Measurements from ENCODE around the gene PSENEN. TPM values are rescaled to one million over a fixed set of nuclear protein-coding genes. Genes with fewer than 3 reads are reported as not detected.

Gene PSENEN
- total and polyA plus RNA-seq, 9 of the 15 experiments (the other 6 are each of a cell fraction or from before 2014, with no cell fraction given), result 34.5 to 299 (median 61.1) TPM

DNA sequence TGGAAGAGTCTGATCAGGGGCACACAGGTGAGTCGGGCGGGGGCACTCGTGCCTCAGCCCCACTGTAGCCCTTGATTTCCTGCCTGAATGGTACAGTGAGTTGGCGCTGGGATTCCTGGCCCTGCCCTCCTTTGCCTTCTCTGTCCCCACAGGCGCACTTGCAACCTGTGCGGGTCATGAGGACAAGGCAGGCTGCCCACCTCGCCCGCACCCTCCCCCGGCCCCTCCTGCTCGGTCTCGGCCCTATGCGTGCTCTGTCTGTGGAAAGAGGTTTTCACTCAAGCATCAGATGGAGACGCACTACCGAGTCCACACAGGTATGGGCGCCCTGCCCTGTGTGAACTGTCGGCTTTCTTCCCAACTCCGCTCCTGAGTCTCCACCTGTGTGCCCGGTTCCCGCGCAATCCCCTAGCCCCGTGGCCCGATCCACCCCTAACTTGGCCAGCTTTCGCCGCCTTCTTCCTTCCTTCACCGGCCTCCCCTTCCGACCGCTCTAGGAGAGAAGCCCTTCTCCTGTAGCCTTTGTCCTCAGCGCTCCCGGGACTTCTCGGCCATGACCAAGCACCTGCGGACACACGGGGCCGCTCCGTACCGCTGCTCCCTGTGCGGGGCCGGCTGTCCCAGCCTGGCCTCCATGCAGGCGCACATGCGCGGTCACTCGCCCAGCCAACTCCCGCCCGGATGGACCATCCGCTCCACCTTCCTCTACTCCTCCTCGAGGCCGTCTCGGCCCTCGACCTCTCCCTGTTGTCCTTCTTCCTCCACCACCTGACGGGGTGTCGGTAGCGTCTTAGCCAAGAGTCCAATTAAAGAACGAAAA lies 29.3 kb upstream of the PSENEN start (continued):
- TF ChIP-seq MGA (IDR thresholded peaks at IDR 0.05) (peak; percentile 89), BACH1 (tag; IDR thresholded peaks at IDR 0.05) (no peak), SFPQ (IDR thresholded peaks at IDR 0.05; ENCODE audit: low read depth, low read length) (no peak), BCOR (IDR thresholded peaks at IDR 0.05) (no peak), ADNP (tag; IDR thresholded peaks at IDR 0.05) (no peak), ETV1 (tag; conservative IDR thresholded peaks at IDR 0.05; ENCODE audit: low read depth) (no peak), ZKSCAN8 (CRISPR knock-in tag; IDR thresholded peaks at IDR 0.05) (no peak; the same call in 1 of the 2 replicates), PTBP1 (IDR thresholded peaks at IDR 0.05; ENCODE audit: low read depth, low read length) (0 out of 2 replicates have a peak, but pooled peaks have one; percentile 23), NFE2L1 (tag; IDR thresholded peaks at IDR 0.05; ENCODE audit: borderline replicate concordance, low read depth) (no peak)
- TF ChIP-seq, protein P1, sequence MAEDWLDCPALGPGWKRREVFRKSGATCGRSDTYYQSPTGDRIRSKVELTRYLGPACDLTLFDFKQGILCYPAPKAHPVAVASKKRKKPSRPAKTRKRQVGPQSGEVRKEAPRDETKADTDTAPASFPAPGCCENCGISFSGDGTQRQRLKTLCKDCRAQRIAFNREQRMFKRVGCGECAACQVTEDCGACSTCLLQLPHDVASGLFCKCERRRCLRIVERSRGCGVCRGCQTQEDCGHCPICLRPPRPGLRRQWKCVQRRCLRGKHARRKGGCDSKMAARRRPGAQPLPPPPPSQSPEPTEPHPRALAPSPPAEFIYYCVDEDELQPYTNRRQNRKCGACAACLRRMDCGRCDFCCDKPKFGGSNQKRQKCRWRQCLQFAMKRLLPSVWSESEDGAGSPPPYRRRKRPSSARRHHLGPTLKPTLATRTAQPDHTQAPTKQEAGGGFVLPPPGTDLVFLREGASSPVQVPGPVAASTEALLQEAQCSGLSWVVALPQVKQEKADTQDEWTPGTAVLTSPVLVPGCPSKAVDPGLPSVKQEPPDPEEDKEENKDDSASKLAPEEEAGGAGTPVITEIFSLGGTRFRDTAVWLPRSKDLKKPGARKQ (CRISPR knock-in tag; IDR thresholded peaks at IDR 0.05), result peak; percentile 89
